Endothelial cell of hepatic sinusoid (primary cell): ENCODE measurements around the gene JAKMIP2.

Experiments used
- in situ Hi-C: cut with HindIII; loops from 2 replicates; pipeline ENCODE4 v1.10.0; 2017; ENCODE audit warnings: low sequenced_read_pairs

The JAKMIP2 gene

DNA sequence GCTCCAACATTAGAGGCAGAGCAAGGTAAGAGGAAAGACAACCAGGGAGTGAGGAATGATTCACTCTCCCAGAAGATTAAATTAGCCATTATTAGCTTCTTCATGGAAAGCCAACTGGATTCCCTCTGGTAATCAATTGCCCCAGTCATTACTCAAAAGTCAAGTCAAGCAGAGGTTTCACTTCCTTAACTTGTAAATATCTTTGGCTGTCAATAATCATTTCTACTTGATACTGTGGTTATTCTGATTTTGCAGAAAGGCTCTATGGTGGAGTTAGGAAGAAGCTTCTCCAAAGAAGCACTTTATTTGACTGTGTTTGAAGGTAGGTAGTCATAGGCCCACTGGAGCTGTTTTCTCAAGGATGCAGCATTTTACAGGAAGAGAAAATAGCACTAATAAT is 78.0 kb downstream of the JAKMIP2 start:
- in situ Hi-C loops = no loop called here

DNA sequence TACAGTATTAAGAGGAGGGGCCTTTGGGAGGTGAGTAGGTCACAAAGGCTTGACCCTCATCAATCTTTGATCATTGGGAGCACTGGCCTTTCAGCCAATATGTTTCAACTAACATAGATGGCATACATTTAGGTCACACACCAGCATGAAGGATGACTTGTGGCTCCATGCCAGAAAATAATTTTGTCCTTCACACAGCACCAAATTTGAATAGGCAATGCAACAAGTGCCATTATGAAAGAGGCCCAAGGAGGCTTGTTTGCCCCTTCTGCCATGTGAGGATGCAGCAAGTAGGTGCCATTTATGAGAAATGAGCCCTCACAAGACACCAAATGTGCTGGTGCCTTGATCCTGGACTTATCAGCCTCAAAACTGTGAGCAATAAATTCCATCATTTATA is 81.1 kb downstream of the JAKMIP2 start:
- in situ Hi-C loops = no loop called here

DNA sequence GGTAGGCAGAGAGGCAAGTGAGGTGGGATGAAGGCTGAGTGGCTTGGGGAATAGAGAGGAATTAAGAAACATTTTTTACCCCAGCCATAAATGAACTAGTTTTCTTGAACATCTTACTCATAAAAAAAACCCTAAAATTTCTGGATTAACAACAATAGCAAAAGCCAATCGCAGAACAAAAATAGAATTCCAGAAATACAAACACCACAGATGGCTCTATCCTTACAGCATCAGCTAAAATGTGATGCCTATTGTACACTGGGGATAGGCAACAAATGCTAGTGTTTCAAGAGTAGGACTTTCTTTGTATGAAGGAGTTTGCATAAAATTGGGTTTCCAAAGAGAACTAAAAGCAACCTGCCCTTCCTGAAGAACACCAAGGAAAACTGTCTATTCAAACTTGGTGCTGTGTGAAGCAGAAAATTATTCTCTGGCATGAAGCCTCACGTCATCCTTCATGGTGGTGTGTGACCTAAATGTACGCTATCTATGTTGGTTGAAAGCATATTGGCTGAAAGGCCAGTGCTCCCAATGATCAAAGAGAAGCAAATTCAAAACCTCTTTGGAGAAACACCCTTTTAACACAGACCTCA is 82.9 kb downstream of the JAKMIP2 start:
- in situ Hi-C loops = no loop called here

DNA sequence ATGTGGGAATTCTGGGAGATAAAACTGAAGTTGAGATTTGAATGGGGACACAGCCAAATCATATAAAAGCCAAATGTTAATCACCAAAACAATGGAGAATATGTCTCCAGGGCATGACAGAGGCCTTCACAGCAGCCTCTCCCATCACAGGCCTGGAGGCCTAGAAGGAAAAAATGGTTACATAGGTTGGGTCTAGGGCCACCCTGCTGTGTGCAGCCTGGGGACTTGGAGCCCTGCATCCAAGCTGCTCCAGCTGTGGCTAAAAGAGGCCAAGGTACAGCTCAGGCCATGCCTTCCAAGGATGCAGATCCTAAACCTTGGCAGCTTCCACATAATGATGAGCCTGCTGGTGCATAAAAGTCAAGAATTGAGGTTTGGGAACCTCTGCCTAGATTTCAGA is 85.1 kb downstream of the JAKMIP2 start:
- in situ Hi-C loops = no loop called here

DNA sequence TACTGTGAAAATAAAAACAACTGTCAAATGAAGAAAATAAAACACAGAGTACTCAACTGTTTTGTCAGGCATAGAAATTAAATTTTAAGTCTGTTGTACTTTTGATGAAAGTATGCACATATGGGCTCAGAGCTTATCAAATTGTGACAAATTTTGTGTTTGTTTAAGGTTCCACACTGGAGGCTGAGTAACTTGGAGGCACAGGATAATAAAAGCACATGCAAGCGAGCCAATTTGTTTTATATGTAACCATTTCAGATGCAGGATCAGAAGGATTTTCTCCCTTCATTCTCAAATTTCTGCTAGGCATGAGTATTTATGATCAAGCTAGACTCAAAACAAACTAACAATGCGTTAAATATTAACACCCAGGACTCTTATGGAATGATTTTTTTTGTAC is 87.8 kb downstream of the JAKMIP2 start:
- in situ Hi-C loops = loop anchor here (5.0 kb wide), 1 partner anchor 63 kb away; no protein-coding TSS in a partner anchor

DNA sequence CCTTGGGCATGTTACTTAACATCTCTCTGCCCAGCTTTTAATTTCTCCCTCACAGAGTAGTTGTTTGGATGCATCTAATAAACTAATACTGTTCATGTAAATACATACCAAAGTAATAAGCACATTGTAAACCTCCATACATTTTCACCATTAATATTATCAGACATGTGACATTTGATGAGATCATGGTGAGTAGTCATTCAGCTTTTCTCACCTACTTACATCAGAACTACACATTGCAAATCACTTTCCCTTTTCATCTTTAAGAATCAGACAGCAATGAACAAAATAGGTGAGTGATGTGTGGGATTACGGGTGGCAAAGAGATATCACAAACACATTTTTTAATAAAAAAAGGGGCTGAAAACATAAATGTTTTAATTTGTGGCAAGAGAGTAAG is 89.3 kb downstream of the JAKMIP2 start:
- in situ Hi-C loops = loop anchor here (5.0 kb wide), 1 partner anchor 64 kb away; no protein-coding TSS in a partner anchor

DNA sequence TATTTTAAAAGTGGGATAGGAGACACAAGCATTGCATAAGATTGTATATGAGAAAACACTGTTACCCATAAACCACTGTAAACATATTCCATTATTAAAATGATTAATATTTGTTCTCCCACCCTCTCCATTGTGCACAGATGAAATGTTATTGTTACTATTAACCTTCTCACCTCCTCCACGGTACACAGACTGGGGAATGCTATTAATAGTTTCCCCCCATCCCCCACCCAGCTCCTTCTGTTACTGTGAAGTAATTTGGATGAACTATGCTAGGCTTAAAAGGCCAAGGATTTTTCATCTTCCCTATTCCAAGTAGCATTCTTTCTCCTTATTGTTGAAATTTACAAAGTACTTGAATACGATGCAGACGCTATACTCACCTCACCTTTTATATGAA is 91.4 kb downstream of the JAKMIP2 start:
- in situ Hi-C loops = loop anchor here (5.0 kb wide), 1 partner anchor 66 kb away; no protein-coding TSS in a partner anchor

DNA sequence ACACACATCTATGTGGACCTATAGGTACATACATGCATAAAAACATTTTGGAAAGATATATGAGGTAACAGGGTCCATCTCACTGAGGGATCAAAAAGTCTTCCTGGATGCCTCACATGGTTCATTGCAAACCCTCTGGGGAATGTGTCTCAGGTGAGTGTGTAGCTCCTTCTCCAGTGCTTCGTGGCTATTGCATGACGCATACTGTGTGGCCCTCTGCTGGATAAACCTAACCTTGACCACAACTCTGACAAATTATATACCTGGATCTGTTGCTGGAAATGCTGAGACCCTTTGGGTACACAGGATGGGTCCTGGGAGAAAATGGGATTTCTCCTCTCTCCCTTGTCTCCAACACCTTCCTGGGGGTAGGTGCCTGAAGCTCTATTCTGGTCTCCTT is 91.9 kb downstream of the JAKMIP2 start:
- in situ Hi-C loops = loop anchor here (5.0 kb wide), 1 partner anchor 67 kb away; no protein-coding TSS in a partner anchor

DNA sequence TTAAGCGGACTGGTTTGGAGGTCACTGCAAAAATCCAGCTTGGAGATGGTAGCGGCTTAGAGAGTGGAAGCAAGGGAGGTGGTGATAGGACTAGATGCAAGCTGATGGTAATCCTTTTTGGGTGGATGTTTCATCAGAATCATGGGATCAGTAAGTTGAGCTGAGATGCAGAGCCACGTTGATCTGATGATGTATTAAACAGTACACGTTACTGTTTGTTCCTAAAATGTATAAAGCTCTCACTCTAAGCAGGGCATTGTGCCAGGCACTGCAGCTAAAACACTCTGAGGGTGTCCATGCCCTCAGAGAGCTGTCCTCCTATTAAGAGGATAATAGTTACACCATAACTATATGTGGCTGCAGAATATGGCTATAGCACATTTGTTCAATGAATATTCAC is 93.1 kb downstream of the JAKMIP2 start:
- in situ Hi-C loops = no loop called here

DNA sequence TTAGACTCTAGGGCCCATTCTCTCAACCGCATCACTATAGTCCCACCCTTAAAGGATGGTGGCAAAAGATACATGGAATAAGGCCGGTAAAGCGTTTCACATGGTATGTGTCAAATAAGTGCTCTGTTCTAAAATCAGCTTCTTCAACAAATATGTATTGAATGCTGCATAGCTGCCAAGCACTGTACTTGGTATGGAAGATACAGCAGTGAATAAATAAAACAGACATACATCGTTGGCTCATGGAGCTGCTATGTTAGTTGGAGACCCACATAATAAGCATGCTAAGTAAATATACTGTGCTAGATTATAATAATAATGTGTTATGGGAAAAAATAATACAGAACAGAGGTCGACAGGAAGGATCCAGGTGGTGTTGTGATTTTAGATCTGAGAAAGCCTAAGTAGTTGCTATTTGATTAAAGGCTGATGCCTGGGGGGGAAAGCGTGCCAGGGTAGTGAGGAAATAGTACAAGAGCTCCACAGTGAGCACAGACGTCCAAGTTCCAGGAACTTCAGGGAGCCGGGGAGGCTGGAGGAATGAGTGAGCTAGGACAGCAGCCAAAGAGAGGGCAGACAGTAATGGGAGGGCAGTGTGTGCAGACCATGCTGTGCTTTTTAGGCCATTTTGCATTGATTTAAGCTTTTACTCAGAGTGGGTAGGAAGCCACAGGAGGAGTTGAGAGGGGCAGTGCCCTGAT is 93.7 kb downstream of the JAKMIP2 start:
- in situ Hi-C loops = no loop called here

DNA sequence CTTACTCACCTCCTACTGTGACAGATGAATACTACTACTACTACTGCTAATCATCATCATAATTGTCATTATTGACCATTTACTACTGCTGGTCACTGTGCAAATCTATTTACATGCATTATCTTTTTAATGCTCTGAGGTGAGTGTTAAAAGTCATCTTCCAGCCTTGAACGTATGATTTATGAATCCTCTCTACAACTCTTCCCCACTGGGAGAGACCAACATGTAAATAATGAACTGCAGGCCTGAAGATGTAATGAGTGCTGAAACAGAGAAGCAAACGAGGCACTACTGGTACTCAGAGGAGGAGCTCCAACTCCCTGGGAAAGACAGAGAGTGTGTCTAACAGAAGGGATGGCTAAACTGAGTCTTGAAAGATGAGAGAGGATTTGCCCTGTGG is 95.4 kb downstream of the JAKMIP2 start:
- in situ Hi-C loops = no loop called here

DNA sequence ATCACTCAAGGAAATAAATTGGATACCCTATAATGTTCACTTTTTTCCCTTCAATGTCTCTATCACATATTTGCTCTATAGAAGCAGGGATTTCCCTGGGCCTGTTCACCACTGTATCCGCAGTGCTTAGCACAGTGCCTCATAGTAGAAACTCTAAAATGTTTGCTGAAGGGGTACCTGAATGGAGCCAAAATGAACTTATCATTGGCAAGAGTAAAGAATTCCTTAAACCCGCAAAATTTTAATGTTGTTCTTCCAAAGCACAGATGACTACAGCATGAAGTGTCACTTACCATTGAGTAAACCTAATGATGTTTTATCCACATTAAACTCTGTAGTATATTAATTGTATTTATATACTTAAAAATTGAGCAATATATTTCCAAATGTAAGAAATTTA is 96.1 kb downstream of the JAKMIP2 start:
- in situ Hi-C loops = no loop called here

DNA sequence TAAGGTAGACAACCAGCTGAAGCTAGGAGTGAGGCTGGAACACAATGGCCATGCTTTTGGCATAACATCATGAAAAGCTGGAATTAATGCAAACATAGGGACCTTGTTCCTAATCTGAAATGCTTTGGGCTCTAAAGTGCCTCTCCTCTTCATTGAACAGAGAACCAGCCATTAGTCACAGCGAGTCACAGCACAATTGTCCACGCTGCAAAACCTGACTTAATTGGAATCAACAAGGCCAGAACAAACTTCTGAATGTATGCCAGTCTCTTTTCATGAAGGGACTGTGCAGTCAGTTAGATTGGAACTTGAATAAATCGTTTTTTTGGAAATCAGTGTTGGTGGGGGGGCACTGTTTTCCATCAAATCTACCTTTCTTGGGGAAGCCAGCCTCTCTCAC is 96.5 kb downstream of the JAKMIP2 start:
- in situ Hi-C loops = no loop called here

DNA sequence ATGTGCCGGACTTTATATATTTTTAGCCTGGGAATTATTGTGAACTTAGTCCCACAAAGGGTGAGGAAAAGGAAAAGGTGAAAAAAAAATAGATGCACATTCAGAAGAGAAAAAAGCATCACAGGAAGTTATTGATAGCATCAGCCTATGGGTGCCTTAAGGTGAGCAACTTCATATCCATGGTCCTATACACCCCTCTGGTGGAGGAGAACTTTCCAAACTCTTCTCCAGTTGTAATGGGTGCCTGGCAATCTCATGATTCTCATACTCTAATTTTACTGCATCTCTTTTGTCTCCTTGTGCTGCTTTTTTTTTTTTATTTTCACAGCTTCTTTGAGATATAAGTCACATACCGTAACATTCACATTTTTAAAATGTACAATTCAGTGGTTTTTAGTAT is 107.4 kb downstream of the JAKMIP2 start:
- in situ Hi-C loops = no loop called here

DNA sequence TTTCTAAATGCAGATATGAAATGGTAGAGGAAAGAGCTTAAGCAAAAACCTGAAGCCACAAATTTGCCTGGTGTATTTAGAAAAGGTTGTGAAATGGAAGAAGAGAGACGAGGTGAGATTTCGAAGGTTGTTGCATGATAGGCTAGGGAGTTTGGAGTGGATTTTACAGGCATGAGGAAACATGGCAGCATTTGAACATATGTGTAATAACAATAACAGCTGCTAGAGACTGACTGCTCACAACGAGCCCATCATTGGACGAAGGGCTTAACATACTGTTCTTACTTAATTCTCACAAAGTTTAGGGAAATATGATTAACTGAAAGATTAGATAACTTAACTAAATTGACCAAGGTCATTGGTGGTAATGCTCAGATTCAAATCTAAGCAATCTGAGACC is 108.1 kb downstream of the JAKMIP2 start:
- in situ Hi-C loops = no loop called here

DNA sequence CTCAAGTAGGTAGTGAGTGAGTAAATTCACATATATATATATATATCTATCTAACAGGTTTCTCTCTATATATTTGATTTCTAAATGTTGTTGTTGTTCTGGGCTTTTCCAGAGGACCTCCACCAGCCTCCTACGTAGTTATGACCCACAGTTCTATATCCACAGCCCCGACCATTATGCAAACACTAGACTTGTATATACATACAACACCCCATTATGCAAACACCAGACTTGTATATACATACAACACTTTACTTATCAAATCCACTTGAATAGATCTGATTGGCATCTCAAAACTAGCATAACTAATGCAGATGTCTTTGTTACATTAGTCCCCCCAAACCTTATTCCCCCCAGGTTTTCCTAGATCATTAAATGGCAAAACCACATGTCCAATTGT is 108.7 kb downstream of the JAKMIP2 start:
- in situ Hi-C loops = no loop called here

DNA sequence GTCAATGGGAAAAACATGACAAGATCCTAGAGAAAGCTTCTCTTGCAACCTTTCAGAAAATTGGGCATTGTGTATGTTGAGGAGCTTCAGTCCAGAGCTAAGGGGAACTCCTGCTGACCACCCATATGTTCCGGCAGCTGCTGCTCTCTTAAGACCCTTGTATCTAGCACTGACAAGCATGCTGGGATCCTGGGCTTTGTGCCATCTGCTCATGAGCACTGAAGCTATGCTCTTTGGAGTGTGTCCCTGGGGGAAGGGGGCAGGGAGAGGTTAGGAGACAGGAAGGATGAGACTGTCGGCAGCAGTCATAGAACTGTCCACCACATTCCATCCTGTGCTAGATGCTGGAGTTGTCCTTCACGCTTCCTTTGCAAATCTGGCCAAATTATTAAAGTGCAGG is 109.3 kb downstream of the JAKMIP2 start:
- in situ Hi-C loops = no loop called here

DNA sequence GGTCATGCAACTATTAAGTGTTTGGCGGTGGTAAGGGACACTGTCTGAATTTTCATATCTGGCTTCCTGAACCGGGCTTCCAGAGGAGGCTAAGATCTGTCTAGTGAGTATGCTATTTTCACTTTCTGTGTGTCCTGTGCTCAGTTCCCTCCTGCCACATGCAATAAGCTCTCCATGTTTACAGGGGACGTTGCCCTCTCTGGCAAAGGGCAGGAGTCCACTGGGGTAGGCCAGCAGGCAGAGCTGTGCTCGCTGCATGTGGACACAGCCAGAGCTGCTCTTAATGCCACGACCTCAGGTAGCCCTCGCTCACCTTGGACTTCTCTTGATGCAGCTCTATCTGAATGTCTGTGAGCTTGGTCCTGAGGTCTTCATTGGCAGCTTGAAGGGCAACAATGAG is 111.2 kb downstream of the JAKMIP2 start:
- in situ Hi-C loops = no loop called here

DNA sequence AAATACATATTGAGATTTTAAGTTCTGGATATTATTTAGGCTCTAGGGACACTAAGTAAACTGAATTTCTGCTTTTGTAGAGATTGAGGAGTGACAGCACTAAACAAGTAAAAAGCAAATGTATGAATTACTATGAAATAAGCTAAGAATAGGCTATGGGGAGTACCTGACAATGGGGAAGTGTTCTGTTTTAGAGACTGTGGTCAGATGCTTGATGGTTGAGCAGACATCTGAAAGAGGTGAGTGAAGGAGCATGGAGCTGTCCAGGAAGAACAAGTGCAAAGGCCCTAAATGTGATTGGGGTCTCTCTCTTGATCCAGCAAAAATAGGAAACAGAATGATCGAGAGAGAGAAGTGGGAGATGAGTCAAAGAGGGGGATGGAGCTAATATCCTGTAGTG is 111.7 kb downstream of the JAKMIP2 start:
- in situ Hi-C loops = no loop called here

DNA sequence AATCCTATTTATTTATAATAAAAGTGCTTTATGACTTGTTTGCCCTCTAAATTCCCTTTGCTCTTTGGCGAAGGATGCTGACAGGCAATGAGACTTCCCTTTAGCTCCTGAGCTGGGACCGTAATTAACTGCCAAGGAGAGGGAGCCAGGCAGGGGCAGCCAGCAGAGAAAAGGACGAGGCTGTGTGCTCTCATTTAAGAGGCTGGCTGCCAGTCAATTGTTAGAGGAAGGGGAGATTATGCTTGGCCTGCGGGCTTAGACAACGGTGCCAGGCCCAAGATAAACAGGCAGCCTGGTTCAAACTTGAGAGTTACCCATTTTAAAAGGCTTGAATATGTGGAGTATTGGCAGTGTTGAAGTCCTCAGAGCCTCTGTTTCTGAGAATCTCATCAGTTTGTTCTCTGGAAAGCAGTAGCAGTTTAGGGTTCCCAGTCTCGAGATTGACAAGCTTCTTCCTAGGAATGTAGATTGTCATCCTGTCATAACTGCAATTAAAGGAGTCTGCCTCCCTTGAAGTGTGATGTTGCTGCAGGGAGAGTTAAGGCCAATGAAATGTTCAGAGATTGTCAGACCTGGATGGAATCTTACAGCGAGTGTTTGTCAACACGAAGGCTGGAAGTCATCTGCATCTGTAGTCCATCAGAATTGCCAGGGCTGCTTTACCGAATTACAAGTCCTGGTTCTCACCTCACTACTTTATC is 113.2 kb downstream of the JAKMIP2 start:
- in situ Hi-C loops = no loop called here

DNA sequence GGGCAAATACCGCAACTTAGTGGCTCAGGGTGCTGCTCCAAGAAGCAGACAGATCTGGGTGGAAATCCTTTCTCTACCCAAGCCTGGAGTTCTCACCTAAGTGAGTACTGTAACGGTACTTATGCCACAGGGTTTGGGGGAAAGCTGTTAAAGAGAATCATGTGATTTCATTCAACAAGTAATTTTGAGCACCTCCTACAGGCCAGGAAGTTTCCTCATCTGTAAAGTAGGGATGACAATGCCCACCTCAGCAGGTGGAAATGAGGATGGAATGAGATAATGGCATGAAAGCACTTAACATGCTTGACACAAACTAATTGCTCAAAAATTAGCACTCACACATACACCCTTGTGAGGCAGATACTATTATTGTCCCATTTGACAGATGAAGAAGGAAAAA is 114.1 kb downstream of the JAKMIP2 start:
- in situ Hi-C loops = no loop called here

DNA sequence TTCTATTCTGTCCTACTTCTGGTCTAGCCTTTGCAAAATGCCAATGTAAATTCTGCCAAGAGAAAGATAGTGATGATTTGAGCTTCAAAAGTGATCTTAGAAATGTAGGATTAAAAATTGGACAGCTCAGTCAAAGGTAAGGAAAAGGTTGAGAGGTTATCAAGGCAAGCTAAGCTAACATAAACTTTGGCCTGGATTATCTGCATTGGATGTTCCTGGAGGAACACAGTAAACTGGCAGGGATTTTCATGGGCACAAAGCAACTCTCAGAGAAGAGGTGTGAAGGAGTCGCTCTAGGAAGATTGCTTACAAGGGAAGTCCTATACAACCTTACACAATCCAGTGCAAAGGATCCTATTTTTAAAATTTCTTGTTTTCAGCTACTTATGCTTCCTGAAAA is 115.2 kb downstream of the JAKMIP2 start:
- in situ Hi-C loops = no loop called here
